HG03108 (cell line): ENCODE results near the gene ATP2B3.

Experiments
- ATAC-seq: cut with Tn5 transposase; IDR thresholded peaks from one replicate; pipeline ENCODE4 v1.9.1; 2021; ENCODE audit warnings: moderate library complexity; ENCODE audit not compliant: unreplicated experiment

The ATP2B3 gene

DNA sequence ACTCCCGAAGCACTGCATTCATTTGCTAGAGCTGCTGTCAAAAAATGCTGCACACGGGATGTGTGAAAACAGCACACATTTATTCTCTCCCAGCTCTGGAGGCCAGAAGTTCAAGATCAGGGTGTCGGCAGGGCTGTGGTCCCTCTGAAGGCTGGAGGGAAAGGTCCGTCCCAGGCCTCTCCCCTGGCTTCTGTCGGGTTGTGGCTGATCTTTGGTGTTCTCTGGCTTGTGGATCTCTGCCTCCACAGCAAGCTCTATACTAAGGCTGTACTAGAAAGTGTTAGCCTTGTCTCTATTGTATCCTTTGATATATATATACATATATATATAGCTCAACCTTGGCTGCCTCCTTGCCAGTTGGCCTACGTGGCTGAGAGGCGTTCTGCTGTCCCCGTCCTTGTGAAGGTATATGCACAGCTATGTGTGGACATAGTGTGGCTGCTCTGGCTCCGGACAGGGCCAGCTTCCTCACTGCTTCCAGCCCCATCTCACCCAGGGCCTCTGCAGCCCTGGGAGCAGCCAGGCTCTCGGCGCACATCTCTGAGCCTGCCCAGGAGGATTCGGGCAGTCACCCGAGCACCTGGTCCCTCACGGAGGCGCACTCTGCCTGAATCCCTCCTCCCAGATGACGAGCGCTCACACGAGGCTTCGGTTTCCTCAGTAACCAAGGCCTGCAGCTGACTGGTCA, 114.6 kb downstream of the ATP2B3 start:
- no peak for ATAC-seq
